ENCODE data around the gene EIF1AX. TPM values are rescaled to one million over a fixed set of nuclear protein-coding genes. Genes with fewer than 3 reads are reported as not detected.

The EIF1AX gene, protein sequence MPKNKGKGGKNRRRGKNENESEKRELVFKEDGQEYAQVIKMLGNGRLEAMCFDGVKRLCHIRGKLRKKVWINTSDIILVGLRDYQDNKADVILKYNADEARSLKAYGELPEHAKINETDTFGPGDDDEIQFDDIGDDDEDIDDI
- 28.2 and 37.7 TPM in 2 replicates for total RNA-seq

GRCh38 chrX:20141281-20142220 lies at the start of gene EIF1AX:
Gene EIF1AX, minus strand, starts transcription at chrX:20141838. Its CDS starts 198 bp downstream, at chrX:20141640.

DNA sequence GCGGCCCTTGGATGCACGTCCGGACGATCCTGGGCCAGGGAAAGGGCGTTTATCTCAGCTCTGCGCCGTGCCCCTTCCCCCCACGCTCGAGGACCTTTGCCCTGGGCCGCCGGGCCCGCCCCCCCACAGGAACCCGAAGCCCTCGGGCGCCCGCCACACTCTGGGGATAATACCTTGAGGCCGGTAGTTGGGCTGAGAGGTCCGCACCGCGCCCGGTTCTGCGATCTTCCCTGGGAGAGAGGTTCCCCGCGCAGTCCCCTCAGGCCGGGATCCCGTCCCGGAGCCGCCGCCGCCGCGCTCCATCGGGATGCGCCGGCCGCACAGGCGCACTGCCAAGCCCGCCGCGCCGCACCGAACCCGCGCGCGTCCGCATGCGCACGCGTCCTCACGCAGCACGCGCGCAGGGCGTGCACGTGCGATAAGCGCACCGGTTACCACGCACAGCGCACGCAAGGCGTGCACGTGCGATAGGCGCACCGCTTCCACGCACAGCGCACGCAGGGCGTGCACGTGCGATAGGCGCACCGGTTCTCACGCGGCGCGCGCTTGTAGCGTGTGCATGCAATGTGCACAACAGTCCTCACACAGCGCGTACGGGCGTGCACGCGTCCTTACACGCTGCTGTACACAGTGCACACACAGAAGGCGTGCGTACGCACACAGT lies 24.9 kb downstream of the EIF1AX start, which contains the start of gene MAP7D2:
Gene MAP7D2 (minus strand): TSS at position 331 of the 664 bp plus-strand sequence. CDS start 28 bp downstream, at position 303.

Other genes starting within 250 kb of the EIF1AX start
- gene BCLAF3, start 150.8 kb downstream of the EIF1AX start, total RNA-seq, result 3.6 and 4.1 TPM in 2 replicates
- under 0.01 and 0.24 TPM in 2 replicates for gene MAP7D2, start 24.9 kb downstream of the EIF1AX start, total RNA-seq
- gene RPS6KA3, start 125.1 kb upstream of the EIF1AX start, total RNA-seq, result 55.0 and 62.7 TPM in 2 replicates

Data from tracheal epithelial cell (primary cell).